ENCODE measurements around the gene DBNL. TPM values are rescaled to one million over a fixed set of nuclear protein-coding genes. Genes with fewer than 3 reads are reported as not detected.

The DBNL gene
- total RNA-seq, 1 donor from 2014 or later, result 110 TPM

DNA sequence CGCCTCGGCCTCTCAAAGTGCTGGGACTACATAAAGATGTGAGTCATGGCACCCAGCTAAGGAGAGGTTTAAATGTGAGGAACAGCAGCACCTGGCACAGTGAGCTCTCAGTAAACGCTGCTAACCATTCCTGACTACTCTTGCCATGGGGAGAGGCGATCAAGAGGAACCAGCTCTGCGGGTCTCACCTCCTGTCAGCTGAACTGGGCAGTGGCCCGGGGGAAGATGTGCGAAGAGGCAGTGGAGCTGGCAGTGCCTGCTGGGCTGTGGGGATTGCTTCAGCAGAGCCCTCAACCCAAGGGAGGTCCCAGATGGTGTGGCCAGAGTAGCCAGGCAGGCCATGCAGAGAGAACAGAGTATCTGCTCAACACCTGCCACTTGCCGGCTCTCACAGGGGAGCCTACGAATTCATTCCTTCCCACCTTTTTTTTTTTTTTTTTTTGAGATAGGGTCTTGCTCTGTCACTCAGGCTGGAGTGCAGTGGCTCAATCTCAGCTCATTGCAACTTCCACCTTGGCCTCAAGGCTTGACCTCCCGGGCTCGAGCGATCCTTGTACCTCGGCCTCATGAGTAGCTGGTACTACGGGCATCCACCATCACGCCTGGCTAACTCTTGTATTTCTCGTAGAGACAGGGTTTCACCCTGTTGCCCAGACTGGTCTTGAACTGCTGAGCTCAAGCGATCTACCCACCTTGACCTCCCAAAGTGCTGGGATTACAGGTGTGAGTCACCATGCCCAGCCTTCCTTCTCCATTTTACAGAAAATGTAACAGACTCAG is 31.0 kb downstream of the DBNL start:
- DNase-seq (ENCODE audit: low read depth) (no peak), FAIRE-seq (no peak)
- H3K36me3 ChIP-seq (ENCODE audit: control insufficient read depth, insufficient read depth, low read length), result peaks cover 29% of the 10 kb centered on the region
- TF ChIP-seq CTCF (IDR thresholded peaks at IDR 0.05; ENCODE audit: insufficient read depth, low read length, severe bottlenecking), result no peak
- H3K27me3 ChIP-seq (ENCODE audit: control insufficient read depth, insufficient read depth, low read length), result no peaks in the 10 kb centered on the region
- no peak overlapping the region for H3K4me3 ChIP-seq (ENCODE audit: low read depth, low read length)

DNA sequence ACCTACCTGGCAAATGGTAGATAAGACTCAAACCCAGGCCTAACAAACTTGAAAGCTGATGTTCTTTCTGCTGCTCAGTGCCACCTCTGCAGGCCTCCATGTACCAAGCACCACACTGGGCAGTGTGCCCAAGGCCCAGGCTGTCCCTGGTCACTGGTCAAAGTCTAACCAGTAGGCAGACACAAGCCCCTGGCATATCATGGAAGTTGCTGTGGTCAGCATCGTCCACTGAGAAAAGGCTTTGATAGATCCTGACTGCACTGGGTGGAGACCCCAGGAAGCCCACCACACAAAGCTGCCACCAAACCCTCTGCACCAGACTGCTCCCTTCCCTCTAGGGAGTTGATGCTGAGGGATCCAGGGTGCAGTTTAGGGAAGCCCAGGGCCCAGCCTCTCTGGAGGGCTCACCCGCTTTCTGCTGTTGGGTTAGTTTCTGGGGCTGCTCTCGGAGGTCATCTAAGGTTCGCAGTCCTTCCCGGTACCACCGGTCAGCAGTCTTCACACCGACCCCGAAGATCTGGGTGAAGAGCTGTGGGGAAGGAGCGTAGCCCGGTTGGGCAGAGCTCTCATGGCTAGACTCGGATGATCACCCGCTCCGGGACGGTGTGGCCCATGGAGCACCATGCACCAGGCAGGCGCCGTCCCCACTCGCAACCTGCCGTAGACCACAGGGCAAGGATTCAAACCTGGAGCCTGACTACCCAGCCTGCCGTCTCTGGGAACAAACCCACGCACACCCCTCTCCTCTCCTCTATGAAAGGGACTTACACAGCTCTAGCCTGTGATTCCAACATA is 31.8 kb downstream of the DBNL start:
- peaks cover 30% of the 10 kb centered on the region for H3K36me3 ChIP-seq (ENCODE audit: control insufficient read depth, insufficient read depth, low read length)
- H3K27me3 ChIP-seq (ENCODE audit: control insufficient read depth, insufficient read depth, low read length), result no peaks in the 10 kb centered on the region
- TF ChIP-seq CTCF (IDR thresholded peaks at IDR 0.05; ENCODE audit: insufficient read depth, low read length, severe bottlenecking), result no peak
- no peak overlapping the region for H3K4me3 ChIP-seq (ENCODE audit: low read depth, low read length)
- DNase-seq (ENCODE audit: low read depth), result no peak
- no peak for FAIRE-seq

- Histone ChIP-seq H3K36me3 (ENCODE audit: control insufficient read depth, insufficient read depth, low read length) (peaks cover 30% of the 10 kb centered on the region), H3K4me3 (ENCODE audit: low read depth, low read length) (no peak overlapping the region), H3K27me3 (ENCODE audit: control insufficient read depth, insufficient read depth, low read length) (no peaks in the 10 kb centered on the region)
- no peak for DNase-seq (ENCODE audit: low read depth)
- FAIRE-seq, result no peak
- no peak for TF ChIP-seq CTCF (IDR thresholded peaks at IDR 0.05; ENCODE audit: insufficient read depth, low read length, severe bottlenecking)
Measured at GRCh38 chr7:44077061-44077460, 32.6 kb downstream of the DBNL start.

- Histone ChIP-seq H3K36me3 (ENCODE audit: control insufficient read depth, insufficient read depth, low read length) (peaks cover 30% of the 10 kb centered on the region), H3K4me3 (ENCODE audit: low read depth, low read length) (no peak overlapping the region)
- no peak for FAIRE-seq
Measured at GRCh38 chr7:44077681-44078091, 33.2 kb downstream of the DBNL start.

GRCh38 chr7:44078521-44078920 is 34.0 kb downstream of the DBNL start:
- no peaks in the 10 kb centered on the region for H3K27me3 ChIP-seq (ENCODE audit: control insufficient read depth, insufficient read depth, low read length)
- FAIRE-seq, result no peak
- DNase-seq (ENCODE audit: low read depth), result no peak
- H3K4me3 ChIP-seq (ENCODE audit: low read depth, low read length), result no peak overlapping the region
- no peak for TF ChIP-seq CTCF (IDR thresholded peaks at IDR 0.05; ENCODE audit: insufficient read depth, low read length, severe bottlenecking)
- H3K36me3 ChIP-seq (ENCODE audit: control insufficient read depth, insufficient read depth, low read length), result peaks cover 23% of the 10 kb centered on the region

More at GRCh38 chr7:44077681-44078091, 33.2 kb downstream of the DBNL start:
- H3K27me3 ChIP-seq (ENCODE audit: control insufficient read depth, insufficient read depth, low read length), result no peaks in the 10 kb centered on the region
- no peak for TF ChIP-seq CTCF (IDR thresholded peaks at IDR 0.05; ENCODE audit: insufficient read depth, low read length, severe bottlenecking)
- DNase-seq (ENCODE audit: low read depth), result no peak

Measured in bronchial epithelial cell (primary cell).